Stimulated activated CD8-positive, alpha-beta memory T cell treated with anti-CD3 and anti-CD28 coated beads, Interleukin-2, amount 100 ng/mL, for 48 hours (primary cell): ENCODE data around the gene NKG7.

Experiments
- DNase-seq, 2 donors: peaks; one replicate each; pipeline ENCODE4 v3.0.0-alpha.2; 2020; ENCODE audit warnings: low read depth in 2 of 2

The NKG7 gene

GRCh38 chr19:51364200-51365106 lies 8.0 kb downstream of the NKG7 start:
- DNase-seq, result no peak

- no peak for DNase-seq
These were observed 11.2 kb downstream of the NKG7 start for GRCh38 chr19:51361239-51361638.

- no peak for DNase-seq
These were observed 13.2 kb downstream of the NKG7 start for GRCh38 chr19:51359294-51359693.

- DNase-seq, result no peak
These were observed 14.5 kb downstream of the NKG7 start for GRCh38 chr19:51357952-51358351.

GRCh38 chr19:51356159-51356801 lies 16.2 kb downstream of the NKG7 start:
- no peak for DNase-seq

GRCh38 chr19:51354742-51355148 lies 17.7 kb downstream of the NKG7 start:
- DNase-seq, result no peak

GRCh38 chr19:51354103-51354741 lies 18.2 kb downstream of the NKG7 start:
- DNase-seq, result no peak

- no peak for DNase-seq
These were observed 19.6 kb downstream of the NKG7 start for GRCh38 chr19:51352783-51353360.

- no peak for DNase-seq
These were observed 21.0 kb downstream of the NKG7 start for GRCh38 chr19:51351266-51351990.

- DNase-seq, result no peak
These were observed 25.1 kb downstream of the NKG7 start for GRCh38 chr19:51347209-51347928.

GRCh38 chr19:51346742-51347141 lies 25.7 kb downstream of the NKG7 start:
- DNase-seq, result no peak

GRCh38 chr19:51345076-51345620 lies 27.3 kb downstream of the NKG7 start:
- no peak for DNase-seq

- no peak for DNase-seq
These were observed 29.6 kb downstream of the NKG7 start for GRCh38 chr19:51342631-51343569.

GRCh38 chr19:51341976-51342580 lies 30.4 kb downstream of the NKG7 start, which contains the start of gene VSIG10L:
VSIG10L (minus strand) TSS chr19:51342139; CDS start chr19:51342124, 15 bp downstream.
- no peak for DNase-seq

GRCh38 chr19:51341066-51341465 lies 31.4 kb downstream of the NKG7 start:
- DNase-seq, result no peak

- DNase-seq, result peak; percentile 96 to 99
These were observed 32.5 kb downstream of the NKG7 start for GRCh38 chr19:51339687-51340656.

- DNase-seq, result no peak
These were observed 33.2 kb downstream of the NKG7 start for GRCh38 chr19:51339313-51339686.
